DND-41 (cell line): ENCODE data around the gene MSMB.
"Not testable (repeated sequence)": the region's sequence is repeated elsewhere in the genome, so short reads cannot be mapped to it uniquely, and the experiment has no call there.

Source experiments
- ATAC-seq: fragments of 200-7000 bp; cut with Tn5 transposase; 3 replicates; pipeline ENCODE4 v1.9.1; 2021; ENCODE audit warnings: low read depth; ENCODE audit not compliant: insufficient read depth
- DNase-seq: peaks from one replicate; pipeline ENCODE4 v3.0.0-alpha.2; 2020
- H2AFZ ChIP-seq: 2 replicates; pipeline ENCODE4 v1.6.0; 2012; ENCODE audit warnings: low read depth, low read length
- H3K27ac ChIP-seq: 2 replicates; pipeline ENCODE4 v1.5.1; 2012; ENCODE audit warnings: low read length, inconsistent platforms
- H3K27me3 ChIP-seq: fragments of 200-600 bp; sonication (generic); 2 replicates; pipeline ENCODE4 v1.6.0; 2012; ENCODE audit warnings: low read length, mild to moderate bottlenecking, inconsistent platforms; ENCODE audit not compliant: insufficient read depth, poor library complexity
- H3K36me3 ChIP-seq: 2 replicates; pipeline ENCODE4 v1.5.1; 2012; ENCODE audit warnings: low read length, inconsistent platforms; ENCODE audit not compliant: insufficient read depth
- H3K4me1 ChIP-seq: 2 replicates; pipeline ENCODE4 v1.5.1; 2012; ENCODE audit warnings: mild to moderate bottlenecking, low read length; ENCODE audit not compliant: insufficient read depth
- H3K4me2 ChIP-seq: 2 replicates; pipeline ENCODE4 v1.6.0; 2012; ENCODE audit warnings: mild to moderate bottlenecking, moderate library complexity, low read length, inconsistent platforms; ENCODE audit not compliant: insufficient read depth
- H3K4me3 ChIP-seq, 2 experiments: fragments of 200-600 bp in 1 of 2; shearing (Covaris generic) in 1 of 2; 2 replicates each; pipeline ENCODE4 v1.5.1; 2012 to 2016; ENCODE audit warnings: inconsistent platforms in 2 of 2, low read length in 2 of 2, mild to moderate bottlenecking in 2 of 2, low read depth in 1 of 2, moderate library complexity in 1 of 2
- H3K79me2 ChIP-seq: 2 replicates; pipeline ENCODE4 v1.6.0; 2012; ENCODE audit warnings: low read length, inconsistent platforms; ENCODE audit not compliant: insufficient read depth
- H3K9ac ChIP-seq: 2 replicates; pipeline ENCODE4 v1.6.0; 2012; ENCODE audit warnings: low read depth, mild to moderate bottlenecking, inconsistent platforms, low read length, moderate library complexity
- H3K9me3 ChIP-seq: 2 replicates; pipeline ENCODE4 v1.5.1; 2012; ENCODE audit warnings: low read length, moderate library complexity, mild to moderate bottlenecking, inconsistent platforms; ENCODE audit not compliant: insufficient read depth, severe bottlenecking
- H4K20me1 ChIP-seq: 2 replicates; pipeline ENCODE4 v1.6.0; 2012; ENCODE audit warnings: low read length; ENCODE audit not compliant: insufficient read depth
- CTCF ChIP-seq: IDR thresholded peaks from 2 replicates; pipeline ENCODE4 v1.5.1; 2012; ENCODE audit warnings: borderline replicate concordance, low read length, moderate library complexity, mild to moderate bottlenecking; ENCODE audit not compliant: poor library complexity, severe bottlenecking; ENCODE audit errors: extremely low read depth
- EZH2 ChIP-seq: IDR thresholded peaks from 3 replicates; pipeline ENCODE4 v1.6.1; 2012; ENCODE audit warnings: borderline replicate concordance, low read depth, mild to moderate bottlenecking, moderate library complexity, low read length, inconsistent platforms; ENCODE audit not compliant: severe bottlenecking

Gene MSMB

GRCh38 chr10:46004963-46005362 is 41.1 kb downstream of the MSMB start:
- Histone ChIP-seq H3K4me2 (no peak overlapping the region), H4K20me1 (peaks cover 11% of the 10 kb centered on the region; the same call in 1 of the 2 replicates), H3K27ac (no peak overlapping the region), H3K36me3 (peaks cover 99% of the 10 kb centered on the region), H3K9me3 (no peaks in the 10 kb centered on the region), H3K4me1 (no peaks in the 10 kb centered on the region), H3K79me2 (peaks cover 8% of the 10 kb centered on the region), H2AFZ (no peak overlapping the region), H3K27me3 (no peaks in the 10 kb centered on the region), H3K9ac (no peak overlapping the region), H3K4me3 (no peak overlapping the region)
- TF ChIP-seq EZH2 (no peak), CTCF (no peak)
- ATAC-seq (no peak), DNase-seq (no peak)

- Histone ChIP-seq H2AFZ (no peak overlapping the region), H3K4me3 (no peak overlapping the region), H4K20me1 (peaks cover 11% of the 10 kb centered on the region; the same call in 1 of the 2 replicates), H3K9ac (no peak overlapping the region), H3K27me3 (no peaks in the 10 kb centered on the region), H3K9me3 (no peaks in the 10 kb centered on the region), H3K4me1 (no peaks in the 10 kb centered on the region), H3K79me2 (peaks cover 11% of the 10 kb centered on the region), H3K36me3 (peaks cover 96% of the 10 kb centered on the region), H3K27ac (no peak overlapping the region), H3K4me2 (no peak overlapping the region)
- TF ChIP-seq CTCF (no peak), EZH2 (no peak)
- no peak for DNase-seq
- no peak for ATAC-seq
Measured at GRCh38 chr10:46002916-46003693, 43.0 kb downstream of the MSMB start.

- not testable (repeated sequence) for H2AFZ ChIP-seq, H3K9ac ChIP-seq, ATAC-seq, H3K4me1 ChIP-seq, H3K27ac ChIP-seq, H3K27me3 ChIP-seq, DNase-seq, H3K4me2 ChIP-seq, H3K9me3 ChIP-seq, H3K4me3 ChIP-seq
- Histone ChIP-seq H4K20me1 (peaks cover 14% of the 10 kb centered on the region; the same call in 1 of the 2 replicates), H3K36me3 (peaks cover 95% of the 10 kb centered on the region), H3K79me2 (peaks cover 15% of the 10 kb centered on the region)
Measured at GRCh38 chr10:46002189-46002687, 43.8 kb downstream of the MSMB start.

GRCh38 chr10:46001187-46001756 is 44.8 kb downstream of the MSMB start:
- no peak for TF ChIP-seq CTCF
- TF ChIP-seq EZH2, result no peak
- peaks cover 90% of the 10 kb centered on the region for H3K36me3 ChIP-seq
- ATAC-seq, result no peak

More at GRCh38 chr10:46001187-46001756, 44.8 kb downstream of the MSMB start:
- H3K9ac ChIP-seq, result no peak overlapping the region
- no peak overlapping the region for H3K4me2 ChIP-seq
- H2AFZ ChIP-seq, result no peak overlapping the region
- H3K27ac ChIP-seq, result no peak overlapping the region
- DNase-seq, result no peak
- H3K4me3 ChIP-seq, result no peak overlapping the region
- H3K79me2 ChIP-seq, result peaks cover 17% of the 10 kb centered on the region
- peaks cover 16% of the 10 kb centered on the region; the same call in 1 of the 2 replicates for H4K20me1 ChIP-seq
- H3K9me3 ChIP-seq, result no peaks in the 10 kb centered on the region
- no peaks in the 10 kb centered on the region for H3K4me1 ChIP-seq
- H3K27me3 ChIP-seq, result no peaks in the 10 kb centered on the region
